HG03378 (cell line): ENCODE results near the gene NHS.

Source experiments
- ATAC-seq: cut with Tn5 transposase; IDR thresholded peaks from one replicate; pipeline ENCODE4 v1.9.1; 2021; ENCODE audit warnings: mild to moderate bottlenecking, moderate library complexity; ENCODE audit not compliant: unreplicated experiment

The NHS gene

DNA sequence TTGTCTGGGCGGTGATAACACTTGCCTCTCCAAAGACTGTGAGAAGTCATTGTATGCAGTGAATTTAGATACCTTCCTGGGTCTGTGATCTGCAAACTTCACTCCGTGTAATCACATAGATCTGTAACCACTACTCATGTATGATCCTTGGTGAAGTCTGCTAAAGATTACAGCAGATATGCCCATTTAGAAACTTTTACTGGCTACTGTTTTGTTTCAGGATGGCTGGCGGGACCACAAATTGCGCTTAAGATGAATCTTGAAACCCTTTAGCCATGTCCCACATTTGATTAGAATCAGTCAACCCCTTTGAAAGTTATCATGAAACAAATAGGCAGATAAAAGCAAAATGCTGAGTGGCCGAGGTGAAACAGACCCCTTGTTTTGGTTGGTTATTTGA is 235.8 kb downstream of the NHS start:
- ATAC-seq = no peak

DNA sequence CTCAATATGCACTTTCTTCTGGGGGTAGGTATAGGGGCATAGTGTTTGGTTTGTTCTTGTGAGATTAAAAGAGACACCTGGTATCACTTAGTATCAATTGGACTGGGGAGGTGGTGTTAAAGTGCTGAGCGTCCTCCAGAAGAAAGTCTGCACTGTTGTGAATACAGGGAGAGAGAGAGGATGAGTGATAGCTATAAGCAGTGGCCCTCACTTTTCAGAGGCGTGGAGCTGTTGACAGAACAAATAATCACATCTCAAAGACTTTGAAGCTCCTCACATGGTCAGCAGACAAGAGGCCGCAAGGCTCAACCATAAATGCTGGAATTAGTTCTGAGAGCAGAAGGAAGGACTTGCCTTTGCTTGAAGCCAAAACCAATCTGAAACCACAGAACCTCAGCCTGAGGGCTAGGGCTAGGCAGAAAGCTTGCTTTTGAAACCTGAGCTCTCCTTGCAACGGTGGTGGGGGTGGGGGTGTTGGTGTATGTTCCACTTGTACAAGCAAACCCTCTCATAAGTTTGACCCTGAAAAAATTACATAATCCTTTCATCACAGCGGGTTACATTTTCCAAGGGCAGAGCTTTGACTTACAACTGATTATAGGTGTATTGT is 239.1 kb downstream of the NHS start:
- no peak for ATAC-seq

DNA sequence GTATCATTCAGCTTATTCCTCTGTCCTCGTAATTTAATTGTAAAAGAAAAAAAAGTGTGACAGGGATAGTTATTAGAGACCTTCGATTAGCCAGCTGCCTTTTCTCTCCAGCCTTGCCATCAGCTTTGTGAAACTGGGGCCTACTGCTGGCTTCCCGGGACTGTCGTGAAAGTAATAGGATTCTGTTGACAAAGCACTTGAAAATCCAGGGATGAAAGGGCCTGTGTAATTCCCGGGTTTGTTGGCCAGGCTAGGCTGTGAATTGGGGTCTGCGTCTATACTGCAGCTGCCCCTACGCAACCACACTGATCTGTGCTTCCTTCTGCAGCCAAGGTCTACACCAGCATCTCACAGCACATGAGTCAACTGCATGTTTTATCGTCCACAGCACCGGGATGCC is 241.9 kb downstream of the NHS start:
- ATAC-seq = no peak

DNA sequence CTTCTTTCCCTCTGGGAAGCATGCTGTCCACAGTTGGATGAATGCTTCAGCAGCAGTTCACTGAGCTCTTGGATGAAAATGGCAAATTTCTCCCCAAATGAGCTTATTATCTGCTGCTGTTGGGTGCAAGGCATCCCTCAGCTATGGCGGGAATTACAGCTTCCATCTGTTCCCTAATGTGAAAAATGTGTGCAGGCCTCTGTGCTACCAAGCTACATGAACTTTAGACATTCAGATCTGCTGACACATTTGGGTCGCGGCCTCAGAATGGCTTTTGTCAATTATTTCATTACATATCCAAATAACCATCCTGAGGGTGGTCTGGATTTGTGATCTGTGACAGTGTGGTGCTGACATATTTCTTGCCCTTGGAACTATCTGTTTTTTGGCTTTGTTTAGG is 242.8 kb downstream of the NHS start:
- ATAC-seq = no peak

DNA sequence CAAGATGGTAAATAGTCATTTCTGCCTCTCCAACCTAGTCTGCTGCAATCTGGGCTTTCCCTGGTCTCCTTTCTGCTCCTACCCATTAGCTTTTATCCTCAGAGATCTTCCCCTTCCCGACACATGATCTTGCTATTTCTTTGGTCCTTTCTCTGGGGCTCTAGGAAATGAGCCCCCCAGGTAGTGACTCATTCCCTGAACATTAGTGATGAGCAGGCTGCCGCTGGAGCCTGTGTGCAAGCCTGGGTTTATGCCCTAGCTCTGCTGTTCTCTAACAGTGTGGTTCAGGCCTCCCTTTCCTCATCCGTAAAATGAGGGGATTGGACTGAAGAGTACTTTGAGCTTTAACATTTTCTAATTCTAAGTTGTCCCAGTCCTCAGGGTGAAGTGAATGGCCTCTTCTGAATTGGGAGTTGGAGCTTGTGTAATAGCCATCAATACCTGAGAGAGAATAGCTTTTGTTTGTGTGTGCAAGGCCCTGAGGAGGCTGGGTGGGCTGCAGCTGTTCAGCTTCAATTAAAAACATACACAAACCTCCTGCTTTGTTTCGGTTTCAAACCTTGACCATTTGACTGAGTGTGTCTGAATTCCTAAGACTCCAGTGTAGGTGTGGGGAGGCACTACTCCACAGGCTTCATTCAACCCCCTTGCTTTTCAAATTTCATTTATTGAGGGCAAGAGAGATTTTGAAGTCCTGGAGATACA is 246.7 kb downstream of the NHS start:
- no peak for ATAC-seq

DNA sequence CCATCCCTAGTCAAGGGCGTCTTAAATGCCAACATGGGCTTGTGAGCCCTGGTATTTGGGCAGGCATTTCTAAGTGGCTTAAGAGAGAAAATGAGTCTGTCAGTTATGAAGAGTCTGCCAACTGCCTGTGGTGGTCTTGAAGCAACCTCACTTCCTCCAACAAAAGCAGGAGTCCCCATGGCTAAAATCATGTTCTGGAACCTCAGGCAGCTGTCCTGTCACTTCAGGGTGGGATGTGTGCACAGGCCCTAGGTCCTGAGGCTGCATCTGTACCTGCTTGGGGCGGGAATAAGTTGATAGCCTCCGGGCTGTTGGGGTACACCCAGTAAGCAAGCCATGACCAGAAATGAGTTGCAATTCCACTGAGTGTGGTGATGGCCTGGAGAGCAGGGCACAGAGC is 247.3 kb downstream of the NHS start:
- ATAC-seq = no peak

DNA sequence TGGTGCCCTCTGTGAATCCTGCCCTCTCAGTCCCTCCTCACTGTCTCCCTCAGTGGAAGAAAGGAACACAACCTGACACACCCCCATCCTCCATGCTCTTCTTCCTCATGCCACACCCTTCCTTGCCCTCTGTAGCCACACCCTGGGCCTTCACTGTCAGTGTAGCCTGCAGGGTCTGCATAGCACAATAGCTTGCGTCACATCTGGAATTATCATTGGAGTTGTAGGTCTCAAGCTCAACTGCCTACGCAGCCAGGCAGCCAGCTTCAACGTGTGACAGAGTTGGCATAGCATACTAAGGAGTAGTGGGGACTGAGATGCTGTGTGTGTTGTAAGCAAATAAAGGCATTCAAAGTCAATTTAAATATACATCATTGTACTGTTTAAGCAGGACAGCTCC is 248.8 kb downstream of the NHS start:
- no peak for ATAC-seq

DNA sequence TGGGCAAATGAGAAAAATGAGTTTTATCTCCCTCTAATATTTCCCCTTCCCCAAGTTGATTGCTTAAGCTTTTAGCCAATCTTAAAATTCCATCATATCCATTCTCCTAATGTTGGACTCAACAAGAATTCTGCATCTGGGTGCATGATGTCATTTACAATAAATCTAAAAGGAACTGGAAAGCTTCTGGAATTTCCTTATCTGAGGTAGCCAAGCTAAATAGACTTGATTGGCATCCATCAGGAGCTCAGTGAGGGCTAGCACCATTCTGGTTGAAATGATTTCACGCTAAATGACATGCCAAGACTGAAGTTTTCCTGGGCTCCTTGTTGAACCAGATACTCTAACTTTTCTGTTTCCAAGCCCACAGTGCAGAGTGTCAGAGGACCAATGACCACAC is 252.0 kb downstream of the NHS start:
- ATAC-seq = no peak

DNA sequence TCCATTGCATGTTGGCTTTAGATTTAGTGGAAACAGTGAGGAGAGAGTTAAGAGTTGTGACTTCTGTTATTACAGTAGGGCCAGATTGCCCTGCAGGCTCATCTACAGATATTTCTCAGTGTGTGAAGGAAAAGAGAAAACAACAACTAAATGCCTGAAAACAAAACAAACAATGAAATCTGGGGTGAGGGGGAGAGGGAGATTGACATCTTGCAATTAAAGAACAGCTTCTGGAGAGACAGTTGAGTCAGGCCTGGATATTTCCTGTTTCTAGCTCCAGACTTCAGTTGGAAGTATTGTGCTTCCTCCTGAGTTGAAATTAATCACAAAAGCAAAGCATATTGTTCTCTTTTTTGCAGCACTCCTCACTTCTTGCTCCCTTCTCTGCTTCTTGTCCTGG is 254.0 kb downstream of the NHS start:
- no peak for ATAC-seq

DNA sequence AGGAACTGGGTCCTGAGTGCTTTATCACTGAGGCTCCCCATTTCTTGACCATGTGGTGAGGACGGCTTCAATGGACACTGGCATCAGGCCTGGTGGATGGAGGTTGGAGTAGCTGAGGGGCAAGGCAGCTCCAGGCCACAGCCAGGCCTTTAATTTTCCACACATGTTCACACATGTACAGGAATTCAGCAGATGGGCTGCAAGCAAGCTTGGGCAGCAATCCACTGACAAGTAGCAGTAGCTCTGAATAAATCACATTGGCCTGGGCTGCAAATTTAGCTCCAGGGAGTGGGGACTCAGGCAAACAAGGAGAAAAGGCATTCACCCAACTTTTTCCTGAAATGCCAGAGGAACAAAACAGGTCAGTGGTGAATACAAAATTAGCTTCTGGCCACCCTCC is 254.5 kb downstream of the NHS start:
- ATAC-seq = no peak

DNA sequence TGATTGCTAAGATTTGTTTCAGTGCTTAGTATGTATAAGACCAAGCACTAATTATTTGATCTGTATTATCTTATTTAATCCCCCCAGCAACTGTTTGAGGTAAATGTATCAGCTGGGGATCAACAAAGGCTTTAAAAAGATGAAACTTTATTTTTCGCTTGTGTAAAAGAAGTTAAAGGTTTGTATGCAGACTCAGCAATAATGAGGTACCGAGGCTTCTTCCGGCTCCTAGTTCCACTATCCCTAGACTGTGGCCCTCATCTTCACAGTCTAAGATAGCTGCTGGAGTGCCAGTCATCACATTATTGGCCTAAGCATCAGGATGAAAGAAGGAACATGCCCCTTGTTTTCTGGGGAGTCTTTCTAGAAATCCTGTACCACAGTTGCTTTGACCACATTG is 256.6 kb downstream of the NHS start:
- no peak for ATAC-seq

DNA sequence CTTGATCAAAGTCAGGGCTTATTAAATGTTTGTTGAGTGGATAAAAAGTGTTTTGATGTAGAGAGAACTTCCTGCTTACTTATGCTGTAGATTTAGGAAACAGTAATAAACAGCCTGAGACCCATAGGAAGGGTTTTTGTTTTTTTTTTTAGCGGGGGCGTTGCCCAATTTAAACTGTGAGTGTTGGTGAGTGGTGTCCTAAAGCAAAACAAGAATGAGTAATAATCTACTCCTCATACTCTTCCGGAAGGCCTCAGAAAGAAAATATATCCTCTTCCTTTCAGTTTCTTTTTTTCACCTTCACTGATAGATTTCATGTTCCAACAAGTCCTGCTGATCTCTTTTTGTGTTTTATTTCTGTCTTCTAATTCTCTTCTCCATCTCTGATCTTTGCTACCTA is 257.9 kb downstream of the NHS start:
- no peak for ATAC-seq

DNA sequence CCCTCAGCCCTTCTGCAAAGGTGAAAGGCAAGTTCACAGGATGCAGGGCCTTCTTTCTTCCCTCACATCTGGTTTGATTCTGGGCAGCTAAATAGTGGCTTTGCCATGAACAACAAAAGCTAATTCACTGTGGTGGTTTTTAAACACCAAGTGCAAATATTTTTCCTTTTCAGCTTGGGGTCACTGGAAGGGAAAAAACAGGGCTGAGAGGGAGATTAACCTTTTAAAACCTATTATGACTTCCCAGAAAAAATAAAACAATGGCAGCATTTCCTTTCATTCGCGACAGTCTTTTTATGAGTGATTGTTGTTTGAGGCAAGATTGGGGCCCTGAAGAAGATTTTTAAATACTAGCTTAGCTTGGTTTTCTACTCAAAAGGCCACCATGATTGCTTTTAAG is 258.5 kb downstream of the NHS start:
- no peak for ATAC-seq

DNA sequence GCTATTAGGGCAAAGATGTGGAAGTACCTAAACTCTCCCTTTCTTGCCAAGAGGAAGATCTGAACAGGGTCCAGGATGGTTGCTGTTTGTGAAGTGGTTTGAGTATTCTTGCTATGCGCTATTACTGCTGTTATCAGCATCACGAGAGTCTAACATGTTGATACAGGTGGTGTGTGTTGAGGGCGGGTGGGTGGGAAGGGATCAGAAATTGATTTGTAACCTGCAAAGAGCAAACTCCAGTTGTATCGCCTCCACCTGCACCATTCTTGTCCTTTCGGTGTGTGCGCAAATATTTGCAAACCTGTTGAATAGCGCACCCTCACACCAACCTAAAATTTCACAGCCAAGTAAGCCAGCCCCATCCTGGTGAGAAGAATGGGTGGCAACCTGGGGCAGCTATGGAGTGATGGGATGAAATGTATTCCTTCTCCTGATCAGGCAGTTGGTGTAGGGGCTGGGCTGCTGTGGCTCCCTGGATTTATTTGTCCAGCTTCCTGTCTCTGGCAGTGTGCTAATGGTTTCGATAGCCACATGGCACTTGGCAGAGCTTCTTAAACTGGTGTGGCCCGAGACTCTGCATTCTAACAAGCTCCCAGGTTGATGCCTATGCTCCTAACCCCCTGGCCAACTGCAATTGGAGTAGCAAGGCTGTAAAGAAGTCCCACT is 259.7 kb downstream of the NHS start:
- no peak for ATAC-seq

DNA sequence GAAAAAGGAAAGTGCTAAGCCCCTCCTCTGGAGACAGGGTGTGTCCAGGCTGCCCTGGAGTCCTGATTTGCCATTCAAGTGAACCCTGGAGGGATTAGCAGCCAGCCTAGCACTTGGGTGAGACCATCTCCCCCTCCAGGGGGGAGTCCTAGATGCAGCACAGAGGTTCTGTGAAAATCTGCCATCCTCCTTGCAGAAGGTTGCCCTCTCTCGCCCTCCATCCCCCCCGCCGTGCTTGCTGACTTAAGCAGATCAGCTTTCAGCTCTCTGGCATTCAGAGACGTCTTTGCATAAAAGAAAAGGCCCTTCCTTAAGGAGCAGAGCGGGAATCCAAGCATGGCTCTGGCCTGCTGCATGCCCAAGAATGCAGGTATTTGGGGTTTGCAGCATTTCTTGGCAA is 260.2 kb downstream of the NHS start:
- no peak for ATAC-seq

DNA sequence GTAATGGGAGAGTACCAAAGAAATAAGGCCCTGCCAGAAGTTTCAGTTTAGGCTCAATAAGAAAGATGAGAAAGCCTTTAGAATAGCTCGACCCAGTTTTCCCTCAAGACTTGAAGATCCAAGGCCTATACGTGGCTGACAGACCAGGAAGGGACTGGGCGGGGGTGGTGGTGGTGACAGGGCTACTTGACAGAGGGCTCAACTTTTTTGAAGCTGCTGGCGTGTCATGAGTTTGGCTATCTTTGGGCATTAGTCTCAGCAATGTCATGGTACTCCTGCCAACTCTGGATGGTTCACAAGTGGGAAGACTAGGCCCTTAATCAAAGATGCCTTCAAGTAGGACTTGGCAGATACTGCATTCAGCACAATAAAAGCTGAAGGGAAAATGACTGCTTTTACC is 262.2 kb downstream of the NHS start:
- no peak for ATAC-seq

DNA sequence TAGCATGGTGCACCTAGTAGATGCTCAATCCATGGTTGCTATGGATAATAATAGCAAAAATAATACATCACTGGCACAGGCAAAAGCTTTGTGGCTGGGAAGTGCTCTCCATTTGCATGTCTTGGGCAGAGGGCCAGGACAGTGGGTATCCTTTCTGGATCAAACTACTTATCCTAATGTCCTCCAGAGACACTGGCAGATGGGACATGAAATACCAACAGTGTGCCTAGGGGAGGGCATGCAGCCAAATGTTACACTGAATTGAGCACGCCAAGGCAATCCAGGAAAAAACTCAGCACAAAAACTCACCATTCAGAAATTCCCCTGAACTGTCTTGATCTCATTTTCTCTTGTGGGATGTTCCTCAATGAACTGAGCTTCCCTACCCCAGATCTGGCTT is 263.7 kb downstream of the NHS start:
- no peak for ATAC-seq

DNA sequence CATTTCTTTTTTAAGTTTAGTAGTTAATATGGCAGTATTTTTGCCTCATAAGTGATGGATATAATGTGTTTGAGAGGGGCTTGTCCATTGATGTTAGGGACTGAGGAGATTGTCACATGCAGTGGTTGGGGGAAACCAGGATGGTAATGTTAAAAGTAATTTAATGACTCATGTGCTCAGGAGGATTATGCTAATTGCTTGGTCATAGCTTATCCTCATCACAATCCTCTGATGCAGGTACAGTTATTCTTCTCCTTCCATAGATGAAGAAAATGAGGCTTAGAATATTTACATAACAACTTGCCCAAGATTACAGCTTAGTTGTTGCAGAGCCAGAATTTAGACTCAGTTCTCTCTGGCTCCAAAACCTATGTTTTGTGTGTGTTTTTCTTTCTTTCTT is 267.9 kb downstream of the NHS start:
- no peak for ATAC-seq

DNA sequence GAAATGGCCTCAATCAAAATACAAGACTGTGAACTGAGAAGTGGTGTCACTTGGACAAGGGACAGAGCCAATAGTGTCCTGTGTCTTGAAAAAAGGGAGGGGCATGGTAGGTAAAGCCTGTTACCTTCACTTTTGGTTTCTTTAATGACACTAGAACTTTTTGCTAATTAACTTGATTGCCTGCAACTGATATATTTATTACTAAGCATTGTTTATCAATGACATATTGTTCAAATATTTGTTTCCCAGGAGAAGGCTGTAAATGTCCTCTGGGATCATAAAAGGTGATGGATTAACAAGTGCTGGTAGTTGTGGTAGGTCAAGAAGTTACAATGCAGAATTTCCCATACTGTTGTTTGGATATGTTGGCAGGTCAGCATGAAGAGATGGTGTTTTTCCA is 268.5 kb downstream of the NHS start:
- ATAC-seq = no peak

DNA sequence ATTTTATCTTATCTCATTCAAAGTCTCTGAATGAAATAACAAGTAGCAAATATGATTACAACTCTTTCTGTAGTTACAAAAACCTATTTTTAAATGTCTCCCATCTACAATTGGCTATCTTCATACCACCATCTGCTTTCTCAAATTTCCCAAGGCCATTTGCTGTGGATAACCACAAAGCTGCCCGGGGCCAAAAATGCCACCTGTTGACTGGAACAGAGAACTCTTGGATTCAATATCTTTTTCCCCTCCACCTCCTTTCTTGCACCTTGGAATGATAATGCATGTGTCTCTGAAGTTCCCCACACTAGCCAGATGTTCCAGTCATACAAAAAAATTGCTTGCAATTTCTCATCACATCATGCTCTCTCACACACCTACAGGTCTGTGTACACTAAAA is 269.0 kb downstream of the NHS start:
- ATAC-seq = no peak

DNA sequence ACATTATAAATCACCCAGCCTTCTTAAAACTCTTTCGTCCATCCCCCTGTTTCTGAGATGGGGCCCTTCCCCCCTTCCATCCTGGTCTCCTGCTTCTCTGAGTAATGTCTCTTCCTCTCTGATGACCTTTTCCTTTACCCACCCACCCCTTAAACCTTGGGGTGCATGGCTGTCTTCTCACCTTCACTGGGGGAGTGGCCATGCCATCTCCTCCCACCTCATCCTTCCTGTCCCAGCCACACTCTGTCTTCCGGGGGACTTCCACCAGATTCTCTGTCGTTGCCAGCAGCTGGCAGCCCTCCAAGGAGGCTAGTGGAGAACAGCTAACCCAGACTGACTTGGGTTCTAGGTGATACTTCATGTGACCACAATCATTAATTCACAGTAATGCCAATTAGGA is 279.1 kb downstream of the NHS start:
- no peak for ATAC-seq

DNA sequence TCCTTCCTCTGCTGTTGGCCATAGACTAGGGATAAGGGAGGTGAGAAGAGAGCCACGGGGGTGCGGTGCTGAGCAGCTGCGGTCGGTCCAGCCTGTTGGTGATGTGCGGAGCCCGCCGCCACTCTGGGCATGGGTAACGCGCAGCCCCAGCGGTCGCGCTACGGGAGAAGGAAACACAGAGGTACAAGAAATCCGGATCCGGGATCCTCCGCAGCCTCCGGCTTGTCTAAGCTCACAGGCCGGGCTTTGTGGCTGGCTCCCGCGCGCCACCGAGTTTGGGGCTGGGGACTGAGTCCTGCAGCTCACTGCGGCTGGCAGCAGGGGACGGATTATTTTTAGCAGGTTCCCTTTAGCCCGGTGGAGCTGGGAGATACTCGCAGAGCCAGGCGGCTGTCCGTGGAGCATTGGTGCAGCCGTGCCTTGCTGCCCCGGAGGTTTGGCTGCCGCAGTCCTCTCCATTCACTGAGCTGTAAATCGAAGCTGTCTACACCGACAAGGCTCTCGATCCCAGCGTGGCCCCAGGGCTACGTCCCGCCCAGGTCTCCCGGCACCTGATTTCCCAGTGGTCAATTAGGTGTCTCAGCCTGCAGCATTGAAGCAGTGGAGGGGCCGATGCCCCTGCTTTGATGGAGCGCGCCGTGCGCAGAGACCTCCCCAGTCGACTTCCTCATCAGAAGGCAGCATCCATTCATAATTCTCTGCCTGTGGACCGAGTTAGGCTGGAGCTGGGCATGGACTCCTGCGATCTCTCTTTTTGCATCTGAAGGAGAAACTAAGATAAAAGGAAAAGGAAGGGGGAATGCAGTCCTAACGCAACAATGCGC is 280.4 kb downstream of the NHS start:
- no peak for ATAC-seq
